Activated CD4-positive, CD25-positive, alpha-beta regulatory T cell treated with anti-CD3 and anti-CD28 coated beads, Interleukin-2, amount 50 U/mL, for 72 hours (primary cell): ENCODE measurements around the gene C4orf33.
A peak's percentile ranks its signal among the peaks of the same experiment; 100 is the strongest.
"Not testable (repeated sequence)": the region's sequence is repeated elsewhere in the genome, so short reads cannot be mapped to it uniquely, and the experiment has no call there.

ENCODE experiments used
- DNase-seq: peaks from one replicate; pipeline ENCODE4 v3.0.0; 2021

C4orf33 gene, protein sequence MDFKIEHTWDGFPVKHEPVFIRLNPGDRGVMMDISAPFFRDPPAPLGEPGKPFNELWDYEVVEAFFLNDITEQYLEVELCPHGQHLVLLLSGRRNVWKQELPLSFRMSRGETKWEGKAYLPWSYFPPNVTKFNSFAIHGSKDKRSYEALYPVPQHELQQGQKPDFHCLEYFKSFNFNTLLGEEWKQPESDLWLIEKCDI

DNA sequence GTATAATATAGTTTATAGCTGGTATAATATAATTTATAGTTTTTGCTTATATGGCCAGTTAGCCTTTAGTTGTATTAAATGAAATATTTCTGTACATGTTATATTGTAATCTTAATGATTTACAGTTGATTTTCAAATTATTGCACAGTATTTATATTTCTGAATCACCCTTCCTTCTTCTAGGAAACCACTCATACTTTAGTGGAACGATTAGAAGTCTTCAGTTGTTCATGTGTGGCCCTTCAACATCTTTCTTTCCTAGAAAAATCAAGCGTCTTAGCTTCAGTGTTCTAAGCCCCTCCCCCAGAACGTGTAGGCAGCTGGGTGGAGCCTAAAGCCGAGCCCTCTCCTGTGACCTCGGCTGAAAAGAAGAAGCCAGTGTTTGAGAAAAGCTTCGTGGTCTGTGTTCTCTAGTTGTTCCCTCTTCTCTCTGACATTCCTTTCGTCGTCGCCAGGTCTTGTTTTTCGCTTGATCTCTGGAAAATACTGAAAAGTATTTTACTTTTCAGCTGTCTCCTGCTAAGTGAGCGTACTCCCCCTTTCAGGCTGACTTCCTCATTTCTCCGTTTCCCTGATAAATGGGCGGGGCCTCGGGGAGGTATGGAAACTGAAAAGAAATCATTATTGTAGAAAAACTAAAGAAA is at the start of gene C4orf33:
C4orf33 (plus strand) TSS at position 342 of the 644 bp plus-strand sequence. CDS start 6,459 bp downstream, outside the sequence.
- DNase-seq: peak; percentile 61

DNA sequence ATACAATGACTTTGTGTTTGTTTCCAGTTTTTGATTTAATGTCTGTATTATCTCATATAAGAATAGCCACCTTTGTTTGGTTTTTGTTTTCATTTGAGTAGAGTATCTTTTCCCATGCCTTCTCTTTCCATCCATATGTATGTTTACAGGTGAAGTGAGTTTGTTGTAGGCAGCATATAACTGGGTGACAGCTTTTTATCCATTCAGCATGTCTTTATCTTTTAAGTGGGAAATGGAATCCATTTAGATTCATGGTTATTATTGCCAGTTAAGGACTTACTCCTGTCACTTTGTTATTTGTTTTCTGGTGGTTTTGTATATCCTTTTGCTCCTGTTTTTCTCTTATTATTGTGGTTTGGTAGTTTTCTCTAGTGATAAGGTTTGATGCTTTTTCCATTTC is 36.9 kb upstream of the C4orf33 start:
- DNase-seq: no peak

DNA sequence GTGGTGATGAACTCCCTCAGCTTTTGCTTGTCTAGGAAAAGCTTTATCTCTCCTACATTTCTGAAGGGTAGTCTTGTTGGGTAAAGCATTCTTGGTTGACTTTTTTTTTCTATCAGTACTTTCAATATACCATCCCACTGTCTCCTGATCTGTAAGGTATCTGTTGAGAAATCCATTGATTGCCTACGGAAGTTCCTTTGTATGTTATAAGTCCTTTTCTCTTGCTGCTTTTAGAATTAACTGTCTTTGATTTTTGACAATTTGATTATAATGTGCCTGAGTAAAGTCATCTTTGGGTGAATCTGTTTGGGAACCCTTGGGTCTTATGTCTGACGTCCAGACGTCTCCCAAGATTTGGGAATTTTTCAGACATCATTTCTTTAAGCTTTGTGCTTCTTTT is 33.4 kb upstream of the C4orf33 start:
- DNase-seq: no peak

DNA sequence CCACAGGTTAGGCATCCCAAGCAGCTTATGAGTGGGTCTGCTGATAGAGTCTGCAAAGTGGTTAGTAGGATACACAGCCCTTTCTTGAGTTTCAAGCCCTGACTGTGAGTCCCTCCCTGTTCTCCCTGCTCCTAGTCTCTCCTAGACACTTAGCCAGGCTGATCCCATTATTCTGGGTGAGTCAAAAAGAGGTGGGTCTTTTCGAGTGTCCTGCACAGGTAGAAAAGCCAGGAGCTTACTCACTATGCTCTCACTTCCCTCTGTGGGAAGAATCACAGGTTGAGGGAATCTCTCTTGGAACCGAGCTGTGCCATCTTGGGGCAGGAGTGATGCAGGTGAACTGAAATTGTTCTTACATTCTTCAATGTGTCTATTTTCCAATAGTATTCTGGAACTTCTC is 32.3 kb upstream of the C4orf33 start:
- no peak for DNase-seq

DNA sequence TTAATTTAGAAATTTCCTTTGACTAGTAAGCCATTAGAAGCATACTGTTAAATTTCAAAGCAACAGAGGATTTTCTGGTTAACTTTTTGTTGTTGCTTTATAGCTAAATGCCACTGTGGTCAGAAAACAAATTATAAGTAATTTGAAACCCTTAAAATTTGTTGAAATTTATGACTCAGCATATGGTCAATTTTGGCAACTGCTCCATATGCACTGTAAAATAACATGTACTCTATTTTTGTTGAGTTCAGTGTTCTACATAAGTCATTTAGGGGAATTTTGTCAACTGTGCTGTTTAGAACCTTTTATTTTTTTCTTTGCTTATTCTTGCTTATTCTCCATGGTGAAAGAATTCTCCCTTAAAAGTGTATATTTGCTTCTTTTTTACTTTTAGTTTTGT is 31.2 kb upstream of the C4orf33 start:
- no peak for DNase-seq

DNA sequence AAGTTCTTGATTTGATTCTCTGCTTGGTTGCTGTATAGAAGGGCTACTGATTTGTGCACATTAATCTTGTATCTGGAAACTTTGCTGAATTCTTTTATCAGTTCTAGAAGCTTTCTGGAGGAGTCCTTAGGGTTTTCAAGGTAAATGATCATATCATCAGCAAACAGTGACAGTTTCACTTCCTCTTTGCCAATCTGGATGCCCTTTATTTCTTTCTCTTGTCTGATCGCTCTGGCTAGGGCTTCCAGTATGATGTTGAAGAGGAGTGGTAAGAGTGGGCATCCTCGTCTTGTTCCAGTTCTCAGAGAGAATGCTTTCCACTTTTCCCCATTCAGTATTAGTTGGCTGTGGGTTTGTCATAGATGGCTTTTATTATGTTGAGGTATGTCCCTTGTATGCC is 26.4 kb upstream of the C4orf33 start:
- DNase-seq: not testable (repeated sequence)

DNA sequence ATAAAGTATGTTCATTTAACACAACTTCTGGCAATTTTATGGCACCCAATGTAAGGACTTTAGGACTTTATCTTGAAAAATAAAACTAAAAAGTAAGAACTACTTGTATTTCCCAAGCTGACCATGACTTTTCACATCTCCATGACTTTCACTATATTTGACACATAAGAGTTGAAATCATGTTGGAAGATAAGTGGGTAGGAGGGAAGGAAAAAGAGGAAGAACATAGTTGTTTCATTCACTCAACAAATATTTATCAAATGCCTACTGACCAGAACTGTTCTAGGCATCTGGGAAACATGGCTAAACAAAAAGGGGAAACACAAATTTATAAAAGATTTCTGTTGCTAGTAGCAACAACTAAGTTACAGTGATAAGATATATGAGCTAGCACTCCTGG is 18.6 kb upstream of the C4orf33 start:
- DNase-seq: no peak

DNA sequence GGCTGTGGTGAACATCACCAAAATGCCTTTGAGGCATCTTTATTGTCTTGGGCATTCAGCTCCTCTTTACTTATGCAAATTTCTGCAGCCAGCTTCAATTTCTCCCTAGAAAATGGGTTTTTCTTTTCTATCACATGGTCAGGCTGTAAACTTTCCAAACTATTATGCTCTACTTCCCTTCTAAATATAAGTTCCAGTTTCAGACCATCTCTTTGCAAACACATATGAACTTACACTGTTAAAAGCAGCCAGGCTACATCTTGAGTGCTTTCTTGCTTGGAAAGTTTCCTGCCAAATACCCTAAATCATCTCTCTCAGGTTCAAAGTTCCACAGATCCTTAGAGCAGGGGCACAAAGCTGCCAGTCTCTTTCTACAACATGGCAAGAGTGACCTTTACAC is 15.8 kb upstream of the C4orf33 start:
- DNase-seq: no peak

DNA sequence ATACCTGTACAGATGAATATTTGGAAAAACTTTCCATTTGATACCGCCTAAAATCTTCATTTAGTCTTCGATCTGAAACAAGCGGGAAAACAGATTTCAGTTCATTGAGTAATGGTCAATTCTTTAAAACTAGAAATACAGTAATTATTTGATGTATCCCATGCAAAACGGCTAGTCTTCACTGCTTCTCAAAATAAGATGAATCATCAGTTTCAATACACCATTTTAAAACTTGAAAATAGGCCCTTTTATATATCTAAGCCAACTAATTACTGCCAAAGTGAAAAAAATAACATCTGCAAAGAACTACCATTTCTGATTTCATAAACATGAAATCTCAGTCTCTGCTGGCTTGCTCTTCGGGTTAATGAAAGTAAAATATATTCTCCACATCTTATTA is 13.7 kb upstream of the C4orf33 start:
- DNase-seq: no peak

DNA sequence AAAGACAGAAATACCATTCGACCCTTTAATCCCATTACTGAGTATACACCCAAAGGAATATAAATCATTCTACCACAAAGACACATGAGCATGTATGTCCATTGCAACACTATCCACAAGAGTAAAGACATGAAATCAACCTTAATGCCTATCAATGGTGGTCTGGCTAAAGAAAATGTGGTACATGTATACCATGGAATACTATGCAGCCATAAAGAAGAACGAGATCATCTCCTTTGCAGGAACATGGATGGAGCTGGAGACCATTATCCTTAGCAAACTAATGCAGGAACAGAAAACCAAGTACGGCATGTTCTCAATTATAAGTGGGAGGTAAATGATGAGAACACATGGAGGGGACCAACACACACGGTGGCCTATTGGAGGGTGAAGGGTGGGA is 10.5 kb upstream of the C4orf33 start:
- no peak for DNase-seq

DNA sequence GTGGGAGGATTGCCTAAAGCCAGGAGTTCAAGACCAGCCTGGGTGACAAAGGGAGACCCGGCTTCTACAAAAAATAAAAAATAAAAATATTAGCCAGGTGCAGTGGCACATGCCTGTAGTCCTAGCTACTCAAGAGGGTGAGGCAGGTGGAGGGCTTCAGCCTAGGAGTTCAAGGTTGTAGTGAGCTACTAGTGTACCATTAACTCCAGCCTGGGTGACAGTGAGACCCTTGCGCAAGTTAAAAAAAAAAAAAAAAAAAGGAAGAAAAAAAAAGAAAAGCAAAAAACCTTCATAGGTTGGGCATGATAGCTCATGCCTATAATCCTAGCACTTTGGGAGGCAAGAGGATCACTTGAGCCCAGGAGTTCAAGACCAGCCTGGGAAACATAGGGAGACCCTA is 8.4 kb upstream of the C4orf33 start:
- DNase-seq: no peak

DNA sequence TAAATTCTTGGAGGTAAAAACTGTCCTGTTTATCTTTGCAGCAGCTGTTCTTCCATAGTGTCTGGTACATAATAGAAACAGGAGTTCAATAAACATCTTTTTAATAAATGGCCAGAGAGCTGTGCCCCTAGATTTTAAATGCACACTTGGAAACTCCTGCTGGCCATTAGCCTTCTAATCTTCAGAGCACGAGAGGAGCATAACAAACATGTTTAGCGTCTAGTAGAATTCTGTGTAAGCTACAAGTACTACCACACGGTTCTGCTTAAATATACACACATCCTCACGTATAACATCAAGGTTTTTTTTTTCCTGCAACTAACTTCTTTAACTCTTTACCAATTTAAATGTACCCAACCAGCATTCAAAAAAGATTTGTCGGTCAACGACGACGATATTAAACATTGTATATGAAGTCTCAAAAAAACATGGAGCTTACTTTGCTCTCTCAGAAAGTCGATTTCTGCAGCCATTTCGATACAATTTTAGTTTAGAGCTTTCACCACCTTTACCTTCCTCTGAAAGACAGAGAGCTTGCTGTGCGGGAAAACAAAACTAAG is 3.2 kb upstream of the C4orf33 start:
- DNase-seq: no peak

DNA sequence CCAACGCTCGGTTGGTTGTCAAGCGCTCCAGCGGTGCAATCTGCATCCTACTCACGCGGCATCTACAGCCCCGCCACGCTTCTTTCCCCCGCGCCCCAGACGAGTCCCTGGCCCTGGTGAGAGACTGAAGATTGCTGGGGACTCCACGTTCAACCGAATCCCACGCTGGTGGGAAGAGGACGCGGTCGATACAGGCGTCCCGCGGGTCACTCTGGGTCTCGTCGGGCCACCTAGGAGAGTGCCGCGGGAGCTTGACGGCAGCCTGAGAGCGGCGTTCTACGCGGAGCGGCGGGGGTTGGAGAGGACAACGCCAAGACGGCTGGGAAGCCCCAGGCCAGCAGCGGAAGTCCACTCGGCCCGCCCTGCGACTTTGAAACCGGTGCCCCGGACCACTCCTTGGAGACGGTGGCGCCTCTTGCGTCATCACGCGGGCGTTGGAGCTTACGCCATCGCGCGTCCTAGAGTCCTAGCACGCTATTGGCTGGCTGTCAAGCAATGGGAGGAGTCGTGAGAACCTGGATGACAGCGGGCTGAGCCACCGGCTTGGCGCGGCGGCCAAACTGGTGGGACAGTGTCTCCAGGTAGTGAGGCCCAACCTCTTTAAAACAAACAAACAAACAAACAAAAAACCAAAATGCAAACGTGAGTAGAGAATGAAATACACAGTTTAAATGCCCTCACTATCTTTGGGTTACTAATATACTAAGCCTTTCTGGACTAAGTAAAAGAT is 2.6 kb upstream of the C4orf33 start, which contains the start of gene SCLT1:
SCLT1 (minus strand) TSS at position 349 of the 730 bp plus-strand sequence. CDS start 436 bp downstream, outside the sequence.
- peak; percentile 95 for DNase-seq

DNA sequence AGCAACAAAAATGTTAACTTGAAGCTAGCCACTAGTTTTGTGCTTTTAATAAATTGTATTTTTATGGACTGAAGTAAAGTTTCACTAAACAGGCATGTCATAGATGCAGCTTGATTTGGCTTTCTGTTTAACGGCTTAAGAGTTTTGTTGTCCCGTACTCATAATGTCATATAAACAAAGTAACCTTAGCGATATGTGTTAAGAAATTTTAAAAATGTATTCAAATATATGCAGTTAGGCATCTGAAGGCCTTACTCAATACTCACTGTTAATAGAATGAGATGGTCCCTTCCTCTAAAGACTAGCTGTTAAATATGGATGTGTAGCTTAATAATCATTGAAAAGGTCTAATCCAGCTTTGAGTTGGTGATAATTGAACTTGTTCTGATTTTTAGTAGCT is 1.6 kb upstream of the C4orf33 start:
- DNase-seq: no peak

DNA sequence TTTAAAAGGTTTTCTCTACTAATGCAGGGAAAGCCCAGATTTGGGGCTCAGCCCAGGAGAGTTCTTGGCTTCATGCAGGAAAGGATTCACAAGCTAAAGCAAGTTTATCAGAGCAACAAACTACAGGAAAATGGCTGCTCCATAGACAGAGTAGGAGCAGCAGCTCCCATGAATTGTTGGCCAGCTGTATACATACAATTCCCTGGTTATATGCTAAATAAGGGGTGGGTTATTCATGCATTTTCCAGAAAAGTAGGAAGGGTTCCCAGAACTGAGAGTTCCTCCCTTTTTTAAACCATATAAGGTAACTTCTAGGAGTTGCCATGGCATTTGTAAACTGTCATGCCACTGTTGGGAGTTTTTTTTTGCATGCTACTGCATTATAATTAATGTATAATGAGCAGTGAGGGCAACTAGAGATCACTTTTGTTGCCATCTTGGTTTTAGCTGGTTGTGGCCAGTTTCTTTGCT is 2.6 kb downstream of the C4orf33 start:
- DNase-seq: no peak

DNA sequence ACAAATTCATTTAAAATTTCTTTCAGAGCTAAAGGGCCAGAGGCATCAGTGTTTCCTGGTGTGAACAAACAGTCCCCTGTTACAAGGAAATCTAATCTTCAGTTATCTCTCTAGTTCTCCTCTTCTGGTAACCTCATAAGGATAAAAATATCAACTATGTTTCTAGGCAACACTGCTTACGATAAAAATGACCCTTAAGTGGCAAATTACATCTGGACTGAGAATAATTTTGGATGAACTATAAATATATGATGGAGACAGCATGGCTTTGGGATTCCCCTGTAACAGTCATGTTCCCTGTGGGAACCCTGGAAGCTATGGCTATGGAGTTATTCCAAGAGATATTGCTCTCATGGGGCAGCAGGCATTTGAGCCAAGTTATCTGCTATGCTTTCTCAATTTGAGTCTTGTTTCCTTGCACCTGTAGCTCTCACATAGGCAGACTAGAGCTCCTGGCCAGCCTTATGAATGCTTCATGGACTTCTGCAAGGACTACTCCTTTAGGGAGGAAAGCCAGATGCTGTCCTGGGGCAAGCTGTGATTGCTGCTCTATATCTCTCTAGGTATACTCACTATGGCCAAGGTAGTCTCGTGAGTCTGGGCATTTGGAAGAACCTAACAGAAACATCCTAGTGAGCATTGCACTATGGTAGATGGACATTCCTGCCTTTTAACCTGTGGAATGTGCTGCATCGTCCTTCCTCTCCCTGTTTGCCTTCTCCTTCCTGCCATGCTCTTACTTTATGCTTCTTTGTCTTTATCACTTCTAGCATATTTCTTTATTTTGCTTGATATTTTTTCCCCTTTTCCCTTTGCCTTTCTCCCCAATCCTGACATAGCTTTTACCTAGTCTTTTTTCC is 14.2 kb downstream of the C4orf33 start:
- DNase-seq: no peak

DNA sequence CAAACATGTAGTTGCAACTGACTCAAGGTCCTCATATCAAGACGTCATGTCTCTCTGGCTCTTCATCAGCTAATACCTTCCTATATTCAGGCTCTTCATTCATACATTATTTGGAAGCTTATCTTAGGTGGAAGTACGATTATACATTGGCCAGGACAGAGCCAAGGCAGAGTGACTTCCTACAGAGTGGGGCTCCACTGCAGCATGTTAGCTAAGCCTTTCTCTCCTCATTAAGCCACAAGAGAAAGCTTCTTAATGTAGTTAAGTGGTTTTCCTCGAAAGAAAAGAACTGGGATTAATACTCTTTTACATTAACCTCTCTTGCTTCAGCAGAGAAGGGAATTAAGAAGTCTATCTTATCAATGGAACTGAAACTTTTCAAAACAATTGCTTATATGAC is 15.0 kb downstream of the C4orf33 start:
- DNase-seq: no peak

DNA sequence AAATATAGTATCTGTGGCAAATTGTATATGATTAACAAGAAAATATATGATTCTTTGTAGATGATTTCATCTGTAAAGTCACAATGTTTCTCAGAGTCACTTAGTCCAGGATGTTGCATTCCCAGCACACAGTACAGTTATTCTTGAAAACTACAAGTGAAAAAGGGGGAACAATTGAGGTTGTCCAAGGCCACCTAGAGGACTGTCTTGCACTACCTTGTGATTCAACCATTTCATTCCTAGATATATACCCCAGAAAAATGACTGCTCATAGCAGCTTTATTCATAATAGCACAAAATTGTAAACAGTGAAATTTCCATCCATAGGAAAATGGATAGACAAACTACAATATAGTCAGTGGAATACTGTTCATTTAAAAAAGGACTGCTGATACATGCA is 16.0 kb downstream of the C4orf33 start:
- no peak for DNase-seq

DNA sequence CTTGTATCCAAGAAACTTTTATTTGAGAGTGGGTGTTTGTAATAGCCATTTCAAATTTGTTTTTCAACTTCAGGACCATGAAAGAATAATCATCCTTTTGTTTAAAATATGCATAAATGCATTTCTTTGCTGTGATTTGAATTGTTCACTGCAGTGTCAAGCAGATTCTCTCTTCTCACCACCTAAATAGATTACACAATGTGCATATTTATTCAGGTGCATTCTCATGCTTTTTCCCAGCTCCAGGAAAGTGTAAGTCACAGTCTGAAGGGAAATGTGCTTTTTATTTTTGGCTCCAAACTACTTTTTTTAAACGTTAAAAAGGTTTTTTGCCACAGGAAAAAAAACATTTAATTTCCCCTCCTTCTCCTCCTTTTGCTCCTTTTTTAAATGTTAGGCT is 17.5 kb downstream of the C4orf33 start:
- DNase-seq: no peak

DNA sequence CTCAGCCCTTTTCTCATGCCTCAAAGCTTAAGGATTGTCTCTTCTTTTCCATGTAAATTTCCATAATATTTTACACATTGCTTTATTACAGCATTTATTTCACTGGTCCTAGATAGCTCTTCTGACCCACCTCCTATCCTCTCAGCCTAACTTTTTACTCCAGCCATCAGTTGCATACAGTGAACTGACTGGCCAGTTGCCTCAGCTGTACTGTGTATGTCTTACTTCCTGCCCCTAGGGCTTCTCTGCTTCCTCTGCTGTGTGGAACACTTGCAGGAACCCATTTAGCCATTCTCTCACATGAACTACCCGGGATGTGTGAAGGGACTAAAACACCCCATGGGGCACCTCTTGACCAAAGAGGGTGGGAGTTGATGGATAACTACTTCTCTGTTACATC is 18.0 kb downstream of the C4orf33 start:
- DNase-seq: no peak

DNA sequence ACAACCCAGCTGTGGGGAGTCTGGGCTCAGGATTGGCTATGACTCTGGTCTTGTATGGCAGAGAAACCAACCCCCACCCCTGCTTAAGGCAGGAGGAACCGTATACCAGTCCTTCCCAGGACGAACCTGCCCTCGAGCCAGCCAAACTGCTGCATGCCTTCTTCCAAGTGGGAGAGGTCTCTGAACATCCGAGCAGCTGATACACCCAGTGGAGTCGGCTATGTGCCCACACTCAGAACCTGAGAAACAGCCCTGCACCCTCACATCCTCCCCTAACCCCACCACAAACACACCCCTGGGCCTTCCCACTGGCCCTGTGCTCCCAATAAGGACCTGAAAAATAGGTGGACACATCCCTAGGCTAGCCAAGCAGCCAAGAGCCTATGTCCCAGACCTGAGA is 21.8 kb downstream of the C4orf33 start:
- DNase-seq: no peak

DNA sequence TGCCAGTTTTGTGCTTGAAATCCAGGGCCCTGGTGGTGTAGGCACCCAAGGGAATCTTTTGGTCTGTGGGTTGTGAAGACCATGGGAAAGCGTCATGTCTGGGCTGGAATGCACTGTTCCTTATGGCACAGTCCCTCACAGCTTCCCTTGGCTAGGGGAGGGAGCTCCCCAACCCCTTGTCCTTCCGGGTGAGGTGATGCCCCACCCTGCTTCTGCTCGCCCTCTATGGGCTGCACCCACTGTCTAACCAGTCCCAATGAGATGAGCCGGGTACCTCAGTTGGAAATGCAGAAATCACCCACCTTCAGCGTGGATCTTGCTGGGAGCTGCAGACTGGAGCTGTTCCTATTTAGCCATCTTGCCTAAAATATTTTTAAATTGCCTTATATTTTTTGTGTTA is 30.7 kb downstream of the C4orf33 start:
- DNase-seq: not testable (repeated sequence)

DNA sequence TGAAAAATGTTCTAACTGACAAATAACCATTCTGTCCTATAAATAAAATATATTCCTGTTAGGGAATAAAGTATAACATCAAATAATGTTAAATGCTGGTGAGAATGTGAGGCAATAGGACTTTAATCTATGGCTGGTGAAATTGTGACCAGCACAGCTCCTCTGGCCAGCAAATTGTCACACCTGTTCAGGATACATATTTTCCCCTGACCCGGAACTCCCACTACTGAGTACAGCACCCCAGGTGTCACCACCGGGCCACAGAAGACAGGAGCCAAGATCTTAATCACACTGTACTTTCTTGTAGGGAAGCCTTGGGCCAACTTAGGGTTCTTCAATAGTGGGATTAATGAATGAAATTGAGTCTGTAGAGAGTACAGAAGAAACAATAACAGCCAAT is 33.2 kb downstream of the C4orf33 start:
- no peak for DNase-seq
